K562 (cell line): ENCODE results near the gene SFN. TPM values are rescaled to one million over a fixed set of nuclear protein-coding genes. Genes with fewer than 3 reads are reported as not detected.

Experiments
- CHD2 ChIP-seq: IDR thresholded peaks from 2 replicates; pipeline ENCODE4 v1.6.1; 2011; ENCODE audit warnings: low read depth, low read length
- CREB1 ChIP-seq, 2 experiments: sonication (generic) in 1 of 2; formaldehyde crosslinking in 1 of 2; IDR thresholded peaks; 2 replicates each; pipeline versions ENCODE4 v1.6.1 to v1.8.0; 2012 to 2022; ENCODE audit warnings: inconsistent platforms in 1 of 2, mild to moderate bottlenecking in 1 of 2, missing genetic modification reagents in 1 of 2, moderate library complexity in 1 of 2
- GABPA ChIP-seq: fragments of 200-800 bp; sonication (Bioruptor generic); conservative IDR thresholded peaks from 2 replicates; pipeline ENCODE4 v1.6.1; 2016; ENCODE audit warnings: low read depth, missing genetic modification characterization, missing compliant biosample characterization
- HIVEP1 ChIP-seq: fragments of 250-450 bp; sonication (Bioruptor Pico); IDR thresholded peaks from 2 replicates; pipeline ENCODE4 v1.4.0; 2020; ENCODE audit warnings: mild to moderate bottlenecking
- HMG20B ChIP-seq: fragments of 250-450 bp; sonication (Bioruptor Pico); IDR thresholded peaks from 2 replicates; pipeline ENCODE4 v1.5.0; 2021; ENCODE audit warnings: mild to moderate bottlenecking
- JUNB ChIP-seq: fragments of 450-650 bp; formaldehyde crosslinking; conservative IDR thresholded peaks from 2 replicates; pipeline ENCODE4 v1.4.0; 2020; ENCODE audit warnings: mild to moderate bottlenecking
- KLF1 ChIP-seq: fragments of 450-650 bp; IDR thresholded peaks from 2 replicates; pipeline ENCODE4 v1.6.1; 2016; ENCODE audit warnings: missing genetic modification characterization, missing compliant biosample characterization
- LARP7 ChIP-seq: fragments of 450-650 bp; IDR thresholded peaks from 2 replicates; pipeline ENCODE4 v1.6.1; 2016
- MYNN ChIP-seq, 2 experiments: sonication (generic); formaldehyde crosslinking in 1 of 2; IDR thresholded peaks; 2 replicates each; pipeline versions ENCODE4 v1.5.0 to v1.6.1; 2016 to 2020; ENCODE audit warnings: antibody characterized with exemption in 1 of 2, missing genetic modification reagents in 1 of 2
- NFATC3 ChIP-seq: fragments of 450-650 bp; IDR thresholded peaks from 2 replicates; pipeline ENCODE4 v1.6.1; 2017; ENCODE audit warnings: mild to moderate bottlenecking
- PCBP1 ChIP-seq: fragments of 200-400 bp; formaldehyde crosslinking; IDR thresholded peaks from 2 replicates; pipeline ENCODE4 v1.6.1; 2018; ENCODE audit warnings: mild to moderate bottlenecking, low read depth, low read length; ENCODE audit not compliant: poor library complexity, severe bottlenecking
- POLR2AphosphoS5 ChIP-seq: IDR thresholded peaks from 2 replicates; pipeline ENCODE4 v1.6.1; 2011; ENCODE audit warnings: mild to moderate bottlenecking, low read depth, low read length, moderate library complexity; ENCODE audit not compliant: control insufficient read depth, insufficient read depth
- RAD21 ChIP-seq, 2 experiments: fragments of 250-450 bp in 1 of 2; fragments of 450-650 bp in 1 of 2; sonication (Bioruptor Pico) in 1 of 2; formaldehyde crosslinking in 1 of 2; IDR thresholded peaks in 1 of 2; conservative IDR thresholded peaks in 1 of 2; 2 replicates each; pipeline versions ENCODE4 v1.4.0 to v1.8.0; 2020 to 2022; ENCODE audit warnings: mild to moderate bottlenecking in 2 of 2, moderate library complexity in 1 of 2
- SNIP1 ChIP-seq: fragments of 450-650 bp; IDR thresholded peaks from 2 replicates; pipeline ENCODE4 v1.7.1; 2017; ENCODE audit warnings: low read depth, mild to moderate bottlenecking
- SREBF1 ChIP-seq: fragments of 150-350 bp; IDR thresholded peaks from 2 replicates; pipeline ENCODE4 v1.6.1; 2014; ENCODE audit warnings: antibody characterized with exemption, low read depth, low read length, borderline replicate concordance
- STAG1 ChIP-seq: sonication (generic); formaldehyde crosslinking; IDR thresholded peaks from 2 replicates; pipeline ENCODE4 v1.5.0; 2020; ENCODE audit warnings: missing genetic modification reagents, borderline replicate concordance
- TAF1 ChIP-seq: IDR thresholded peaks from 2 replicates; pipeline ENCODE4 v1.6.1; 2011; ENCODE audit warnings: mild to moderate bottlenecking, low read length, moderate library complexity; ENCODE audit not compliant: insufficient read depth, control insufficient read depth, severe bottlenecking; ENCODE audit errors: extremely low read depth
- TOE1 ChIP-seq, 2 experiments: fragments of 450-650 bp in 1 of 2; sonication (generic) in 1 of 2; formaldehyde crosslinking in 1 of 2; IDR thresholded peaks; 2 replicates each; pipeline versions ENCODE4 v1.7.1 to v1.8.0; 2016 to 2022; ENCODE audit warnings: borderline replicate concordance in 2 of 2, mild to moderate bottlenecking in 2 of 2, antibody characterized with exemption in 1 of 2, inconsistent platforms in 1 of 2, low read depth in 1 of 2, missing genetic modification reagents in 1 of 2, moderate library complexity in 1 of 2
- UBTF ChIP-seq, 2 experiments: IDR thresholded peaks; 2 replicates each; pipeline ENCODE4 v1.6.1; 2012; ENCODE audit warnings: improper control_type of control experiment in 2 of 2, low read depth in 2 of 2, low read length in 2 of 2, borderline replicate concordance in 1 of 2
- ZEB2 ChIP-seq: fragments of 450-650 bp; IDR thresholded peaks from 2 replicates; pipeline ENCODE4 v1.6.1; 2016
- ZNF280B ChIP-seq: fragments of 250-450 bp; sonication (Bioruptor Pico); IDR thresholded peaks from 2 replicates; pipeline ENCODE4 v1.5.1; 2021; ENCODE audit warnings: mild to moderate bottlenecking
- ZNF41 ChIP-seq: fragments of 250-450 bp; sonication (Bioruptor Pico); conservative IDR thresholded peaks from 2 replicates; pipeline ENCODE4 v1.4.0; 2020; ENCODE audit warnings: mild to moderate bottlenecking
- polyA plus RNA-seq, 8 experiments: library from polyadenylated mRNA; depleted of rRNA in 4 of 8; stranded (reverse) in 5 of 8; unstranded in 3 of 8; fragments of >200 nt; fragmentation: Nextera tagmentation in 2 of 8; fragmentation: Illumina TruSeq in 1 of 8; extraction: Ambion mirVana in 2 of 8; extraction: Trizol in 1 of 8; gene quantifications; 2 replicates each; pipeline versions ENCODE4 v1.2.1 to v1.2.3, GENCODE V29; 2011 to 2014; ENCODE audit warnings: inconsistent platforms in 1 of 8, missing spikeins in 1 of 8
- total RNA-seq, 7 experiments: library from RNA; depleted of rRNA in 6 of 7; stranded (reverse); fragments of >200 nt in 6 of 7; fragmentation: Illumina TruSeq in 2 of 7; extraction: Trizol in 2 of 7; gene quantifications; 2 replicates each; pipeline versions ENCODE4 v1.2.1 to v1.2.3, GENCODE V29; 2011 to 2021; ENCODE audit warnings: low replicate concordance in 1 of 7

The SFN gene
- total and polyA plus RNA-seq, 9 of the 15 experiments (the other 6 are each of a cell fraction or from before 2014, with no cell fraction given), result 0.10 to 3.8 (median 2.0) TPM

GRCh38 chr1:26862781-26863684 is at the start of gene SFN (continued):
- peak; percentile 67; the same call in 1 of the 2 replicates for TF ChIP-seq POLR2AphosphoS5
- peak; percentile 23; the same call in 1 of the 2 replicates for TF ChIP-seq CREB1 (IDR thresholded peaks at IDR 0.05)
- TF ChIP-seq CREB1 (CRISPR knock-in tag; IDR thresholded peaks at IDR 0.05), result no peak
- no peak for TF ChIP-seq TAF1
- no peak for TF ChIP-seq KLF1 (tag)
- peak; percentile 98 for TF ChIP-seq ZEB2
- peak; percentile 70; the same call in 1 of the 2 replicates for TF ChIP-seq MYNN (IDR thresholded peaks at IDR 0.05)
- TF ChIP-seq MYNN (CRISPR knock-in tag; IDR thresholded peaks at IDR 0.05), result no peak
- TF ChIP-seq NFATC3, result no peak
- no peak for TF ChIP-seq GABPA
- TF ChIP-seq STAG1 (CRISPR knock-in tag), result no peak; the same call in 1 of the 2 replicates
- no peak for TF ChIP-seq HIVEP1 (CRISPR knock-in tag)
- no peak for TF ChIP-seq TOE1 (IDR thresholded peaks at IDR 0.05; ENCODE audit: borderline replicate concordance)
- no peak for TF ChIP-seq TOE1 (CRISPR knock-in tag; IDR thresholded peaks at IDR 0.05; ENCODE audit: borderline replicate concordance, low read depth)
- no peak for TF ChIP-seq ZNF41 (CRISPR knock-in tag)
- peak in 1 of 2 experiments; percentile 51; a peak in 2 of 4 replicates for TF ChIP-seq RAD21 (CRISPR knock-in tag; conservative IDR thresholded peaks at IDR 0.05 in 1 of 2, IDR thresholded peaks at IDR 0.05 in 1 of 2)
- no peak for TF ChIP-seq PCBP1
- TF ChIP-seq SNIP1, result no peak
- no peak for TF ChIP-seq HMG20B (CRISPR knock-in tag)
- no peak for TF ChIP-seq JUNB
- no peak for TF ChIP-seq LARP7
- no peak for TF ChIP-seq SREBF1
- TF ChIP-seq UBTF (IDR thresholded peaks at IDR 0.05; ENCODE audit: borderline replicate concordance in 1 of 2, low read depth in 2 of 2, low read length in 2 of 2), result no peak
- no peak for TF ChIP-seq ZNF280B (CRISPR knock-in tag)
- TF ChIP-seq CHD2, result no peak
